Mesothelial cell of epicardium (in vitro differentiated cells): ENCODE measurements around the gene STAG2. TPM values are rescaled to one million over a fixed set of nuclear protein-coding genes. Genes with fewer than 3 reads are reported as not detected.

ENCODE experiments used
- DNase-seq, 2 experiments: peaks; one replicate each; pipeline ENCODE4 v3.0.0; 2021; ENCODE audit warnings: low spot score in 2 of 2; ENCODE audit not compliant: unreplicated experiment in 2 of 2
- H3K27ac Mint-ChIP-seq: 2 replicates; pipeline ENCODE4 v1.8.0; 2021; ENCODE audit warnings: mixed read lengths
- H3K27me3 Mint-ChIP-seq: 2 replicates; pipeline ENCODE4 v1.8.0; 2021; ENCODE audit warnings: low read depth, mixed read lengths
- H3K36me3 Mint-ChIP-seq: 2 replicates; pipeline ENCODE4 v1.8.0; 2021; ENCODE audit warnings: mixed read lengths
- H3K4me1 Mint-ChIP-seq: 2 replicates; pipeline ENCODE4 v1.8.0; 2021; ENCODE audit warnings: mixed read lengths
- H3K4me3 Mint-ChIP-seq: 2 replicates; pipeline ENCODE4 v1.8.0; 2021; ENCODE audit warnings: mild to moderate bottlenecking, moderate library complexity, mixed read lengths
- H3K9me3 Mint-ChIP-seq: 2 replicates; pipeline ENCODE4 v1.8.0; 2021; ENCODE audit warnings: mixed read lengths
- CTCF ChIP-seq: fragments of 200-600 bp; sonication (generic); IDR thresholded peaks from one replicate; pipeline ENCODE4 v1.5.0; 2021; ENCODE audit warnings: antibody characterized with exemption; ENCODE audit not compliant: unreplicated experiment
- total RNA-seq: library from RNA; stranded (reverse); gene quantifications from 3 replicates; pipeline ENCODE4 v1.2.1, GENCODE V29; 2021

The STAG2 gene
- total RNA-seq, 1 donor from 2014 or later = 57.7 TPM

DNA sequence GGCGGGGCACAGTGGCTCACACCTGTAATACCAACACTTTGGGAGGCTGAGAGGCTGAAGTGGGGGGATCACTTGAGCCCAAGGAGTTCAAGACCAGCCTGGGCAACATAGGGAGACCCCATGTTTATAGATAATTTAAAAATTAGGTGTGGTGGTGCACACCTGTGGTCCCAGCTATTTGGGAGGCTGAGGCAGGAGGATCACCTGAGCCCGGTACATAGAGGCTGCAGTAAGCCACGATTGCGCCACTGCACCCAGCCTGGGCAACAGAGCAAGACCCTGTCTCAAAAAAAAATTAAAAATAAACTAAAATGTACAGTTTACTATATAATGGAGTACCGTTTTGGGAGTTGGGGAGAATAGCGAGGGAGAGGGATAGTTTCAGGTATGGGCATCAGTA, 4.2 kb downstream of the STAG2 start:
- no peak for TF ChIP-seq CTCF
- peaks cover 3% of the 10 kb centered on the region for H3K36me3 Mint-ChIP-seq
- no peak for DNase-seq
- H3K4me1 Mint-ChIP-seq = peaks cover 27% of the 10 kb centered on the region
- H3K27me3 Mint-ChIP-seq = no peaks in the 10 kb centered on the region
- H3K9me3 Mint-ChIP-seq = peaks cover 11% of the 10 kb centered on the region
- H3K27ac Mint-ChIP-seq = peak overlapping the region; percentile 9
- no peak overlapping the region for H3K4me3 Mint-ChIP-seq

DNA sequence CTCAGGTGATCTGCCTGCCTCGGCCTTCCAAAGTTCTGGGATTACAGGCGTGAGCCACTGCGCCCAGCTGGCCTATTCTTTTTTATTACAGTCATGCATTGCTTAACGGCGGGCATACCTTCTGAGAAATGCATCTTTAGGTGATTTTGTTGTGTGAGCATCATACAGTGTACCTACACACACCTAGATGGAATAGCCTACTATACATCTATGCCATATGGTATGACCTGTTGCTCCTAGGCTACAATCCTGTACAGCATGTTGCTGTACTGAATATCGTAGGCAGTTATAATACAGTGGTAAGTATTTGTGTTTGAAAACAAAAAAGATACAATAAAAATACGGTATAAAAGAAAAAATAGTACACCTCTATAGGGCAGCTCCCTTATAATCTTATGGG, 6.0 kb downstream of the STAG2 start:
- DNase-seq = no peak
- no peak for TF ChIP-seq CTCF
- Mint-ChIP-seq H3K36me3 (peaks cover 3% of the 10 kb centered on the region), H3K27me3 (no peaks in the 10 kb centered on the region), H3K27ac (no peak overlapping the region), H3K4me3 (no peak overlapping the region), H3K4me1 (peaks cover 29% of the 10 kb centered on the region), H3K9me3 (peaks cover 17% of the 10 kb centered on the region)

- Mint-ChIP-seq H3K27me3 (no peaks in the 10 kb centered on the region), H3K4me1 (peaks cover 29% of the 10 kb centered on the region), H3K4me3 (no peak overlapping the region), H3K36me3 (peaks cover 3% of the 10 kb centered on the region), H3K27ac (no peak overlapping the region), H3K9me3 (peaks cover 17% of the 10 kb centered on the region)
- no peak for TF ChIP-seq CTCF
- no peak for DNase-seq
Measured at GRCh38 chrX:123968383-123969050, 7.0 kb downstream of the STAG2 start.

GRCh38 chrX:123971982-123972381, 10.5 kb downstream of the STAG2 start:
- no peaks in the 10 kb centered on the region for H3K27me3 Mint-ChIP-seq
- H3K9me3 Mint-ChIP-seq = peaks cover 11% of the 10 kb centered on the region
- TF ChIP-seq CTCF = no peak
- H3K27ac Mint-ChIP-seq = peak overlapping the region; percentile 1
- no peaks in the 10 kb centered on the region for H3K36me3 Mint-ChIP-seq
- peaks cover 12% of the 10 kb centered on the region for H3K4me1 Mint-ChIP-seq
- H3K4me3 Mint-ChIP-seq = no peak overlapping the region
- no peak for DNase-seq

DNA sequence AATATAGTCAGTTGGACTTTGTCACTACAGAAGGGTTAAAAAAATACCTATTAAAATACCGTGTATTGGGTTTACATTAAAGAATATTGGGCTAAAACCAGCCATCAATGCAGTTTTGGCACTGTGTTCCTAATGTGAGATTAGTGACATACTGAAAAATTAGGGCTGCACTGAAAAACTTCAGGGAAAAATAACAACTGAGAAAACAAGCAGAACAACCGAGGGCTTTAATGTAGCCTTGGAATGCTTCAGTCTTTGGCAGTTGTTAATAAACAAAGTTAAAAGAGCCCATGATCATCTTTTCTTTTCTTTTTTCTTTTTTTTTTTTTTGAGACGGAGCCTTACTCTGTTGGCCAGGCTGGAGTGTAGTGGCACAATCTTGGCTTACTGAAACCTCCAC, 12.4 kb downstream of the STAG2 start:
- Mint-ChIP-seq H3K4me1 (peaks cover 12% of the 10 kb centered on the region), H3K27ac (no peak overlapping the region), H3K9me3 (peaks cover 11% of the 10 kb centered on the region), H3K27me3 (no peaks in the 10 kb centered on the region), H3K36me3 (no peaks in the 10 kb centered on the region), H3K4me3 (no peak overlapping the region)
- DNase-seq = no peak
- TF ChIP-seq CTCF = no peak

GRCh38 chrX:123975180-123975579, 13.7 kb downstream of the STAG2 start:
- Mint-ChIP-seq H3K27me3 (no peaks in the 10 kb centered on the region), H3K9me3 (peaks cover 14% of the 10 kb centered on the region), H3K36me3 (no peaks in the 10 kb centered on the region), H3K4me3 (no peak overlapping the region), H3K27ac (no peak overlapping the region), H3K4me1 (peaks cover 15% of the 10 kb centered on the region)
- TF ChIP-seq CTCF = no peak
- no peak for DNase-seq
